Measurements from ENCODE around the gene MYL12B.

The MYL12B gene

GRCh38 chr18:3262234-3263131 is 550 bp downstream of the MYL12B start:
- Mint-ChIP-seq H3K27ac (peak overlapping the region; percentile 100), H3K9me3 (no peaks in the 10 kb centered on the region), H3K27me3 (ENCODE audit: low read depth) (no peaks in the 10 kb centered on the region), H3K36me3 (ENCODE audit: low read depth) (peaks cover 19% of the 10 kb centered on the region), H3K4me1 (peaks cover 47% of the 10 kb centered on the region), H3K4me3 (peak overlapping the region; percentile 88 to 99 (median 98))
- TF ChIP-seq CTCF (IDR thresholded peaks at IDR 0.05; ENCODE audit: unreplicated experiment in 3 of 3), result no peak

GRCh38 chr18:3263132-3263700 is 1.3 kb downstream of the MYL12B start:
- H3K4me3 Mint-ChIP-seq, result peak overlapping the region; percentile 84 to 91 (median 91)
- H3K36me3 Mint-ChIP-seq (ENCODE audit: low read depth), result peaks cover 11% of the 10 kb centered on the region
- no peaks in the 10 kb centered on the region for H3K9me3 Mint-ChIP-seq
- TF ChIP-seq CTCF (IDR thresholded peaks at IDR 0.05; ENCODE audit: unreplicated experiment in 3 of 3), result no peak
- peak overlapping the region; percentile 89 to 94 (median 90) for H3K27ac Mint-ChIP-seq
- H3K27me3 Mint-ChIP-seq (ENCODE audit: low read depth), result no peaks in the 10 kb centered on the region
- peaks cover 51% of the 10 kb centered on the region for H3K4me1 Mint-ChIP-seq

GRCh38 chr18:3264362-3264761 is 2.4 kb downstream of the MYL12B start:
- Mint-ChIP-seq H3K27ac (no peak overlapping the region), H3K27me3 (ENCODE audit: low read depth) (no peaks in the 10 kb centered on the region), H3K9me3 (no peaks in the 10 kb centered on the region), H3K4me3 (peak overlapping the region in 1 of 3 experiments; percentile 63), H3K36me3 (ENCODE audit: low read depth) (peaks cover 8% of the 10 kb centered on the region), H3K4me1 (peaks cover 59% of the 10 kb centered on the region)
- TF ChIP-seq CTCF (IDR thresholded peaks at IDR 0.05; ENCODE audit: unreplicated experiment in 3 of 3), result no peak

- Mint-ChIP-seq H3K9me3 (no peaks in the 10 kb centered on the region), H3K4me3 (peak overlapping the region in 2 of 3 experiments; percentile 6 to 12), H3K27ac (peak overlapping the region in 2 of 3 experiments; percentile 2 to 8), H3K27me3 (ENCODE audit: low read depth) (no peaks in the 10 kb centered on the region), H3K36me3 (ENCODE audit: low read depth) (peaks cover 4% of the 10 kb centered on the region), H3K4me1 (peaks cover 53% of the 10 kb centered on the region)
- TF ChIP-seq CTCF (IDR thresholded peaks at IDR 0.05; ENCODE audit: unreplicated experiment in 3 of 3), result no peak
Observed at GRCh38 chr18:3265564-3266033, 3.7 kb downstream of the MYL12B start.

GRCh38 chr18:3266062-3266608 is 4.2 kb downstream of the MYL12B start:
- no peak for TF ChIP-seq CTCF (IDR thresholded peaks at IDR 0.05; ENCODE audit: unreplicated experiment in 3 of 3)
- H3K4me3 Mint-ChIP-seq, result no peak overlapping the region
- H3K9me3 Mint-ChIP-seq, result no peaks in the 10 kb centered on the region
- H3K27me3 Mint-ChIP-seq (ENCODE audit: low read depth), result no peaks in the 10 kb centered on the region
- no peaks in the 10 kb centered on the region for H3K36me3 Mint-ChIP-seq (ENCODE audit: low read depth)
- H3K4me1 Mint-ChIP-seq, result peaks cover 47% of the 10 kb centered on the region
- H3K27ac Mint-ChIP-seq, result no peak overlapping the region

Data from nephron (organoid).